Measurements from ENCODE around the gene VTI1A. TPM values are rescaled to one million over a fixed set of nuclear protein-coding genes. Genes with fewer than 3 reads are reported as not detected.

Gene VTI1A
- polyA plus RNA-seq, 1 donor from 2014 or later = 28.7 TPM

- Histone ChIP-seq H4K20me1 (ENCODE audit: insufficient read depth) (no peaks in the 10 kb centered on the region), H3K27me3 (ENCODE audit: insufficient read depth, low read depth, low read length) (no peaks in the 10 kb centered on the region)
- no peak for TF ChIP-seq TAF1 (IDR thresholded peaks at IDR 0.05; ENCODE audit: low read depth)
- no peak for TF ChIP-seq EP300 (conservative IDR thresholded peaks at IDR 0.05; ENCODE audit: poor library complexity, severe bottlenecking)
- no peak for TF ChIP-seq MXI1 (conservative IDR thresholded peaks at IDR 0.05; ENCODE audit: poor library complexity, severe bottlenecking)
- TF ChIP-seq RAD21 (conservative IDR thresholded peaks at IDR 0.05) = no peak
- TF ChIP-seq POLR2AphosphoS5 (IDR thresholded peaks at IDR 0.05) = no peak
- TF ChIP-seq, protein P1, sequence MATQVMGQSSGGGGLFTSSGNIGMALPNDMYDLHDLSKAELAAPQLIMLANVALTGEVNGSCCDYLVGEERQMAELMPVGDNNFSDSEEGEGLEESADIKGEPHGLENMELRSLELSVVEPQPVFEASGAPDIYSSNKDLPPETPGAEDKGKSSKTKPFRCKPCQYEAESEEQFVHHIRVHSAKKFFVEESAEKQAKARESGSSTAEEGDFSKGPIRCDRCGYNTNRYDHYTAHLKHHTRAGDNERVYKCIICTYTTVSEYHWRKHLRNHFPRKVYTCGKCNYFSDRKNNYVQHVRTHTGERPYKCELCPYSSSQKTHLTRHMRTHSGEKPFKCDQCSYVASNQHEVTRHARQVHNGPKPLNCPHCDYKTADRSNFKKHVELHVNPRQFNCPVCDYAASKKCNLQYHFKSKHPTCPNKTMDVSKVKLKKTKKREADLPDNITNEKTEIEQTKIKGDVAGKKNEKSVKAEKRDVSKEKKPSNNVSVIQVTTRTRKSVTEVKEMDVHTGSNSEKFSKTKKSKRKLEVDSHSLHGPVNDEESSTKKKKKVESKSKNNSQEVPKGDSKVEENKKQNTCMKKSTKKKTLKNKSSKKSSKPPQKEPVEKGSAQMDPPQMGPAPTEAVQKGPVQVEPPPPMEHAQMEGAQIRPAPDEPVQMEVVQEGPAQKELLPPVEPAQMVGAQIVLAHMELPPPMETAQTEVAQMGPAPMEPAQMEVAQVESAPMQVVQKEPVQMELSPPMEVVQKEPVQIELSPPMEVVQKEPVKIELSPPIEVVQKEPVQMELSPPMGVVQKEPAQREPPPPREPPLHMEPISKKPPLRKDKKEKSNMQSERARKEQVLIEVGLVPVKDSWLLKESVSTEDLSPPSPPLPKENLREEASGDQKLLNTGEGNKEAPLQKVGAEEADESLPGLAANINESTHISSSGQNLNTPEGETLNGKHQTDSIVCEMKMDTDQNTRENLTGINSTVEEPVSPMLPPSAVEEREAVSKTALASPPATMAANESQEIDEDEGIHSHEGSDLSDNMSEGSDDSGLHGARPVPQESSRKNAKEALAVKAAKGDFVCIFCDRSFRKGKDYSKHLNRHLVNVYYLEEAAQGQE (IDR thresholded peaks at IDR 0.05; ENCODE audit: borderline replicate concordance) = no peak
- TF ChIP-seq EZH2 (IDR thresholded peaks at IDR 0.05; ENCODE audit: borderline replicate concordance, insufficient read depth, low read length, poor library complexity, severe bottlenecking) = no peak
- TF ChIP-seq SMC3 (conservative IDR thresholded peaks at IDR 0.05; ENCODE audit: poor library complexity) = no peak
- no peak for TF ChIP-seq CTCF (IDR thresholded peaks at IDR 0.05; ENCODE audit: poor library complexity, severe bottlenecking)
Observed at GRCh38 chr10:112649822-112650152, 202.8 kb downstream of the VTI1A start.

DNA sequence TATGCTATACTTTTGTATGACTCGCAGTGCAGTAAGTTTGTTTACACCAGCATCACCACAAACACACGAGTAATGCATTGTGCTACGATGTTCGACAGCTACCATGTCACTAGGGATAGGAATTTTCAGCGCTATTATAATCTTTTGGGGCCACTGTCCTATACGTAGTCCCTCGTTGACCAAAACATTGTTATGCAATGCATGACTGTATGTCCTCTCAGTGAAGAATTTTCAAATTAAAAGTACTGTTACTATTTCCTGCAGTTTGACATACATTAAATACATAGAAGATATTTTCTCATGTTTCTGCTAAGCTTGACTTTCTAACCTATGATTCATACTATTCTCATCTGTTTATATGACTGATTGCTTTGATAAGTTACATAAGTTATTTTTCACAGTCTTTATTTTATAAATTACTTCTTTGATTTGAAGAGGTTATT is 203.6 kb downstream of the VTI1A start:
- H2AFZ ChIP-seq (ENCODE audit: low read depth, low read length) = no peak overlapping the region
- no peaks in the 10 kb centered on the region for H3K27me3 ChIP-seq (ENCODE audit: insufficient read depth, low read depth, low read length)
- H4K20me1 ChIP-seq (ENCODE audit: insufficient read depth) = no peaks in the 10 kb centered on the region
- no peak overlapping the region for H3K9ac ChIP-seq (ENCODE audit: low read length)
- no peaks in the 10 kb centered on the region for H3K9me3 ChIP-seq (ENCODE audit: low read length)
- H3K9me2 ChIP-seq (ENCODE audit: insufficient read depth, low read length) = no peaks in the 10 kb centered on the region
- H3F3A ChIP-seq (ENCODE audit: insufficient read depth, low read length, poor library complexity, severe bottlenecking) = no peaks in the 10 kb centered on the region
- no peak overlapping the region for H3K4me2 ChIP-seq (ENCODE audit: low read length)
- no peak overlapping the region for H3K4me3 ChIP-seq (ENCODE audit: low read length)
- H3K27ac ChIP-seq (ENCODE audit: low read length) = no peak overlapping the region
- no peaks in the 10 kb centered on the region for H3K79me2 ChIP-seq (replicated peaks; ENCODE audit: insufficient read depth, low read length)
- TF ChIP-seq EZH2 (IDR thresholded peaks at IDR 0.05; ENCODE audit: borderline replicate concordance, insufficient read depth, low read length, poor library complexity, severe bottlenecking) (no peak), MXI1 (conservative IDR thresholded peaks at IDR 0.05; ENCODE audit: poor library complexity, severe bottlenecking) (no peak), CTCF (IDR thresholded peaks at IDR 0.05; ENCODE audit: poor library complexity, severe bottlenecking) (no peak), RAD21 (conservative IDR thresholded peaks at IDR 0.05) (no peak), POLR2AphosphoS5 (IDR thresholded peaks at IDR 0.05) (no peak), TAF1 (IDR thresholded peaks at IDR 0.05; ENCODE audit: low read depth) (no peak)
- TF ChIP-seq, protein P1 (IDR thresholded peaks at IDR 0.05; ENCODE audit: borderline replicate concordance) = no peak
- no peaks in the 10 kb centered on the region for H3K36me3 ChIP-seq (ENCODE audit: insufficient read depth, low read length)

More at GRCh38 chr10:112649822-112650152, 202.8 kb downstream of the VTI1A start:
- Histone ChIP-seq H3K4me2 (ENCODE audit: low read length) (no peak overlapping the region), H3F3A (ENCODE audit: insufficient read depth, low read length, poor library complexity, severe bottlenecking) (no peaks in the 10 kb centered on the region), H3K4me3 (ENCODE audit: low read length) (no peak overlapping the region), H2AFZ (ENCODE audit: low read depth, low read length) (no peak overlapping the region), H3K9me3 (ENCODE audit: low read length) (no peaks in the 10 kb centered on the region), H3K36me3 (ENCODE audit: insufficient read depth, low read length) (no peaks in the 10 kb centered on the region), H3K9me2 (ENCODE audit: insufficient read depth, low read length) (no peaks in the 10 kb centered on the region), H3K9ac (ENCODE audit: low read length) (no peak overlapping the region), H3K79me2 (replicated peaks; ENCODE audit: insufficient read depth, low read length) (no peaks in the 10 kb centered on the region), H3K27ac (ENCODE audit: low read length) (no peak overlapping the region)
